HL-60 (cell line): ENCODE measurements around the gene IPCEF1.

Experiments used
- CTCF ChIP-seq: IDR thresholded peaks from one replicate; pipeline ENCODE4 v1.5.1; 2011; ENCODE audit warnings: low read length, control low read depth, inconsistent platforms; ENCODE audit not compliant: insufficient read depth
- GABPA ChIP-seq: IDR thresholded peaks from 2 replicates; pipeline ENCODE4 v1.6.1; 2012; ENCODE audit warnings: low read depth
- POLR2AphosphoS5 ChIP-seq: IDR thresholded peaks from 2 replicates; pipeline ENCODE4 v1.6.1; 2012; ENCODE audit warnings: low read depth

GRCh38 chr6:154331750-154332149 lies 24.9 kb downstream of the IPCEF1 start:
- TF ChIP-seq CTCF, result no peak
- no peak for TF ChIP-seq POLR2AphosphoS5
- no peak for TF ChIP-seq GABPA
